GM12878 (cell line): ENCODE data around the gene SAXO1. TPM values are rescaled to one million over a fixed set of nuclear protein-coding genes. Genes with fewer than 3 reads are reported as not detected.

Source experiments
- ATAC-seq: fragments of 200-7000 bp; cut with Tn5 transposase; 3 replicates; pipeline ENCODE4 v1.9.1; 2020; ENCODE audit warnings: mild to moderate bottlenecking, moderate library complexity
- BruUV-seq: library from RNA; stranded (reverse); fragments of 400-500 nt; replicated peaks from 2 replicates; lab custom pipeline; 2021; lab: Mats Ljungman, UMichigan
- CTCF ChIA-PET: fragments of 300-600 bp; sonication (Branson Sonifier 250); formaldehyde crosslinking; extraction: SDS; loops from one replicate; lab custom pipeline; 2021; ENCODE audit warnings: inconsistent platforms; lab: Yijun Ruan, JAX
- POLR2A ChIA-PET: fragments of 350-600 bp; formaldehyde crosslinking; extraction: SDS; loops from one replicate; lab custom pipeline; 2021; ENCODE audit warnings: inconsistent platforms; lab: Charles Lee
- RAD21 ChIA-PET: fragments of 300-600 bp; sonication (Branson Sonifier 250); formaldehyde crosslinking; loops from one replicate; lab custom pipeline; 2023; ENCODE audit warnings: antibody characterized with exemption; ENCODE audit not compliant: unreplicated experiment; lab: Charles Lee
- SMC1A ChIA-PET: fragments of 300-600 bp; sonication (Branson Sonifier 250); formaldehyde crosslinking; loops from one replicate; lab custom pipeline; 2023; ENCODE audit not compliant: unreplicated experiment, uncharacterized antibody; lab: Charles Lee
- DNase-seq: peaks from one replicate; pipeline ENCODE4 v3.0.0-alpha.2; 2011; ENCODE audit warnings: low read depth, low spot score
- FAIRE-seq: peaks from 3 replicates; lab custom pipeline; 2011; peaks lifted over from hg19 to GRCh38; lab: Jason Lieb, UNC
- H2AFZ ChIP-seq: 2 replicates; pipeline ENCODE4 v1.6.0; 2011; ENCODE audit warnings: low read depth, low read length, control low read depth; ENCODE audit not compliant: control insufficient read depth
- H3K27ac ChIP-seq: 2 replicates; pipeline ENCODE4 v1.5.1; 2011; ENCODE audit warnings: control low read depth; ENCODE audit not compliant: control insufficient read depth, insufficient read depth
- H3K27me3 ChIP-seq, 2 experiments: replicated peaks in 1 of 2; 2 replicates each; pipeline versions ENCODE4 v1.6.0 to v1.6.1; 2011; ENCODE audit warnings: low read length in 1 of 2; ENCODE audit not compliant: control insufficient read depth in 2 of 2, insufficient read depth in 2 of 2
- H3K36me3 ChIP-seq, 2 experiments: 2 replicates each; pipeline ENCODE4 v1.5.1; 2011; ENCODE audit warnings: low read length in 1 of 2; ENCODE audit not compliant: control insufficient read depth in 2 of 2, insufficient read depth in 2 of 2
- H3K4me1 ChIP-seq: 2 replicates; pipeline ENCODE4 v1.6.1; 2011; ENCODE audit warnings: mild to moderate bottlenecking, low read length, moderate library complexity, mixed read lengths; ENCODE audit not compliant: control insufficient read depth, insufficient read depth
- H3K4me2 ChIP-seq: 2 replicates; pipeline ENCODE4 v1.6.0; 2011; ENCODE audit warnings: control low read depth; ENCODE audit not compliant: control insufficient read depth, insufficient read depth
- H3K4me3 ChIP-seq: fragments of 200-600 bp; sonication (generic); 2 replicates; pipeline ENCODE4 v1.5.1; 2016
- H3K79me2 ChIP-seq: 2 replicates; pipeline ENCODE4 v1.6.0; 2011; ENCODE audit warnings: low read length; ENCODE audit not compliant: control insufficient read depth, insufficient read depth
- H3K9ac ChIP-seq: 2 replicates; pipeline ENCODE4 v1.8.0; 2011; ENCODE audit warnings: low read length, control low read depth, mixed read lengths; ENCODE audit not compliant: control insufficient read depth, insufficient read depth
- H3K9me3 ChIP-seq: replicated peaks from 3 replicates; pipeline ENCODE4 v1.5.1; 2011; ENCODE audit warnings: mild to moderate bottlenecking, low read length; ENCODE audit not compliant: control insufficient read depth, insufficient read depth
- H4K20me1 ChIP-seq: 2 replicates; pipeline ENCODE4 v1.6.0; 2011; ENCODE audit not compliant: control insufficient read depth, insufficient read depth
- LARP7 ChIP-seq: fragments of 450-650 bp; IDR thresholded peaks from 2 replicates; pipeline ENCODE4 v1.6.1; 2017; ENCODE audit warnings: mild to moderate bottlenecking
- RAD51 ChIP-seq: fragments of 450-650 bp; IDR thresholded peaks from 2 replicates; pipeline ENCODE4 v1.6.1; 2016; ENCODE audit warnings: moderate library complexity, mild to moderate bottlenecking, inconsistent platforms
- SKIL ChIP-seq: fragments of 450-650 bp; IDR thresholded peaks from 2 replicates; pipeline ENCODE4 v1.6.1; 2017; ENCODE audit warnings: mild to moderate bottlenecking, low read depth, inconsistent platforms; ENCODE audit not compliant: poor library complexity, severe bottlenecking
- TBL1XR1 ChIP-seq: IDR thresholded peaks from 2 replicates; pipeline ENCODE4 v1.6.1; 2012; ENCODE audit warnings: low read depth, low read length, improper control_type of control experiment
- WGBS: methylation state at CpG from one replicate; pipeline ENCODE4 v1.1.6; 2016; ENCODE audit warnings: low lambda C conversion rate; ENCODE audit not compliant: insufficient replicate concordance, insufficient coverage; ENCODE audit errors: missing lambda C conversion rate; 5-methylcytosine and 5-hydroxymethylcytosine counted together
- in situ Hi-C: fragments of 300-500 bp; cut with MboI; formaldehyde crosslinking; loops from 9 replicates; pipeline ENCODE4 v1.14.3; 2018; ENCODE audit warnings: mixed read lengths
- intact Hi-C: fragments of 100-400 bp; cut with micrococcal nuclease; formaldehyde crosslinking; loops from one replicate; pipeline ENCODE4 v1.14.2; 2022; ENCODE audit not compliant: unreplicated experiment
- polyA plus RNA-seq, 11 experiments: library from polyadenylated mRNA; depleted of rRNA in 4 of 11; unstranded in 6 of 11; stranded (reverse) in 5 of 11; fragments of >200 nt; fragmentation: Nextera tagmentation in 4 of 11; fragmentation: Illumina TruSeq in 1 of 11; extraction: Ambion mirVana in 4 of 11; extraction: Trizol in 1 of 11; gene quantifications; 1 replicate in 1 of 11; 2 replicates in 10 of 11; pipeline versions ENCODE4 v1.2.1 to v1.2.3, GENCODE V29; 2011 to 2016; ENCODE audit warnings: inconsistent platforms in 2 of 11, missing spikeins in 2 of 11, low read depth in 1 of 11
- total RNA-seq, 4 experiments: library from RNA; depleted of rRNA in 3 of 4; stranded (reverse); fragments of >200 nt in 3 of 4; fragmentation: Illumina TruSeq in 1 of 4; extraction: Trizol in 1 of 4; gene quantifications; 2 replicates each; pipeline versions ENCODE4 v1.2.1 to v1.2.3, GENCODE V29; 2013 to 2021

SAXO1 gene
- total and polyA plus RNA-seq, 10 of the 15 experiments (the other 5 are each of a cell fraction or from before 2014, with no cell fraction given): under 0.01 to 0.01 TPM; not detected in 8

GRCh38 chr9:18999173-18999785, 33.7 kb downstream of the SAXO1 start (continued):
- TF ChIP-seq SKIL (no peak), TBL1XR1 (no peak)

DNA sequence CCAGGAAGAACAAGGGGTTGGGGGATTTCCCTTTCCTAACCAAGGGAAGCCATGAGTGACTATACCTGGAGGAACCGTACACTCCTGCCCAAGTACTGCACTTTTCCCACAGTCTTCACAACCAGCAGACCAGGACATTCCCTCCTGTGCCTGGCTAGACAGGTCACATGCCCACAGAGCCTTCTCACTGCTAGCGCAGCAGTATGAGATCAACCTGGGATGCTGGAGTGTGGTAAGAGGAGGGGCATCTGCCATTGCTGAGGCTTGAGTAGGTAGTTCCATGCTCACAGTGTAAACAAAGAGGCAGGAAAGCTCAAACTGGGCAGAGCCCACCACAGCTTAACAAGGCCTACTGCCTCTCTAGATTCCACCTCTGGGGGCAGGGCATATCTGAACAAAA, 35.9 kb downstream of the SAXO1 start:
- WGBS: 51% methylated on average over 2 of the region's 2 CpGs
- Histone ChIP-seq H3K27me3 (peaks cover 0 to 2% of the 10 kb centered on the region in 2 experiments; a peak in 1 of 4 replicates), H3K4me3 (no peak overlapping the region)
- no peak for TF ChIP-seq RAD51
- TF ChIP-seq LARP7: no peak
- TF ChIP-seq, all 136 proteins: peak for 0
- H2AFZ ChIP-seq: no peak overlapping the region
- no peak for DNase-seq
- intact Hi-C loops (no loop called here), in situ Hi-C loops (no loop called here)
- no peaks in the 10 kb centered on the region for H3K4me1 ChIP-seq
- H4K20me1 ChIP-seq: no peaks in the 10 kb centered on the region
- RAD21 ChIA-PET: no interaction called here
- SMC1A ChIA-PET: no interaction called here
- no peak for FAIRE-seq
- no peak for ATAC-seq
- H3K36me3 ChIP-seq: no peaks in the 10 kb centered on the region
- no peak overlapping the region for H3K9ac ChIP-seq
- CTCF ChIA-PET: interaction anchor here (1.1 kb wide), 1 partner anchor 32 kb away, joined by 3 read pairs; no protein-coding TSS in a partner anchor
- BruUV-seq: no TSS peak
- H3K79me2 ChIP-seq: no peaks in the 10 kb centered on the region
- no peaks in the 10 kb centered on the region; the same call in 2 of the 3 replicates for H3K9me3 ChIP-seq
- POLR2A ChIA-PET: no interaction called here
- no peak overlapping the region for H3K4me2 ChIP-seq
- H3K27ac ChIP-seq: no peak overlapping the region
